ENCODE data around the gene ZNFX1.

DNA sequence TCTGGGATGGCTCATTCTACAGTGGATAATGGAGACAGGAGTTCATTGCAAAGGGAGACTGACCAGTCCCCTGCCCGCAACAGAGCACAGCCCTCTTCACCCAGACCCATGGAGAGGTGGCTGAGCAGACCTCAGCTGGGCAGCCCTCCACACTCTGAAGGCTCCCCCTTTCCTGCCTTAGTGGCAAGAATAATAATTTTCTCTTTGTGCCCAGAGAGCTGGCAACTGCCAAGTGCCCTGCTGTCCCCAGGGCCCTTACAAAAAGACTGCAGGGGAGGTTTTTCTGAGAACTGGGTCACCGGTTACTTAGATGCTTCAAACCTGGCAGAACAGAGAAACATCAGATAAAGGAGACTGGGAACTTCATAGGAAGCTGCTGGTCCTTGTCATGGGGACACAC is 35.4 kb upstream of the ZNFX1 start:
- no peak for TF ChIP-seq POLR2AphosphoS2 (conservative IDR thresholded peaks at IDR 0.05; ENCODE audit: low read length)
- TF ChIP-seq, protein P1, sequence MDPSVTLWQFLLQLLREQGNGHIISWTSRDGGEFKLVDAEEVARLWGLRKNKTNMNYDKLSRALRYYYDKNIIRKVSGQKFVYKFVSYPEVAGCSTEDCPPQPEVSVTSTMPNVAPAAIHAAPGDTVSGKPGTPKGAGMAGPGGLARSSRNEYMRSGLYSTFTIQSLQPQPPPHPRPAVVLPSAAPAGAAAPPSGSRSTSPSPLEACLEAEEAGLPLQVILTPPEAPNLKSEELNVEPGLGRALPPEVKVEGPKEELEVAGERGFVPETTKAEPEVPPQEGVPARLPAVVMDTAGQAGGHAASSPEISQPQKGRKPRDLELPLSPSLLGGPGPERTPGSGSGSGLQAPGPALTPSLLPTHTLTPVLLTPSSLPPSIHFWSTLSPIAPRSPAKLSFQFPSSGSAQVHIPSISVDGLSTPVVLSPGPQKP (IDR thresholded peaks at IDR 0.05; ENCODE audit: low read depth, low read length), result no peak
- TF ChIP-seq, protein P2, sequence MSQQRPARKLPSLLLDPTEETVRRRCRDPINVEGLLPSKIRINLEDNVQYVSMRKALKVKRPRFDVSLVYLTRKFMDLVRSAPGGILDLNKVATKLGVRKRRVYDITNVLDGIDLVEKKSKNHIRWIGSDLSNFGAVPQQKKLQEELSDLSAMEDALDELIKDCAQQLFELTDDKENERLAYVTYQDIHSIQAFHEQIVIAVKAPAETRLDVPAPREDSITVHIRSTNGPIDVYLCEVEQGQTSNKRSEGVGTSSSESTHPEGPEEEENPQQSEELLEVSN (IDR thresholded peaks at IDR 0.05; ENCODE audit: borderline replicate concordance, low read depth), result no peak
- TF ChIP-seq, protein P3, sequence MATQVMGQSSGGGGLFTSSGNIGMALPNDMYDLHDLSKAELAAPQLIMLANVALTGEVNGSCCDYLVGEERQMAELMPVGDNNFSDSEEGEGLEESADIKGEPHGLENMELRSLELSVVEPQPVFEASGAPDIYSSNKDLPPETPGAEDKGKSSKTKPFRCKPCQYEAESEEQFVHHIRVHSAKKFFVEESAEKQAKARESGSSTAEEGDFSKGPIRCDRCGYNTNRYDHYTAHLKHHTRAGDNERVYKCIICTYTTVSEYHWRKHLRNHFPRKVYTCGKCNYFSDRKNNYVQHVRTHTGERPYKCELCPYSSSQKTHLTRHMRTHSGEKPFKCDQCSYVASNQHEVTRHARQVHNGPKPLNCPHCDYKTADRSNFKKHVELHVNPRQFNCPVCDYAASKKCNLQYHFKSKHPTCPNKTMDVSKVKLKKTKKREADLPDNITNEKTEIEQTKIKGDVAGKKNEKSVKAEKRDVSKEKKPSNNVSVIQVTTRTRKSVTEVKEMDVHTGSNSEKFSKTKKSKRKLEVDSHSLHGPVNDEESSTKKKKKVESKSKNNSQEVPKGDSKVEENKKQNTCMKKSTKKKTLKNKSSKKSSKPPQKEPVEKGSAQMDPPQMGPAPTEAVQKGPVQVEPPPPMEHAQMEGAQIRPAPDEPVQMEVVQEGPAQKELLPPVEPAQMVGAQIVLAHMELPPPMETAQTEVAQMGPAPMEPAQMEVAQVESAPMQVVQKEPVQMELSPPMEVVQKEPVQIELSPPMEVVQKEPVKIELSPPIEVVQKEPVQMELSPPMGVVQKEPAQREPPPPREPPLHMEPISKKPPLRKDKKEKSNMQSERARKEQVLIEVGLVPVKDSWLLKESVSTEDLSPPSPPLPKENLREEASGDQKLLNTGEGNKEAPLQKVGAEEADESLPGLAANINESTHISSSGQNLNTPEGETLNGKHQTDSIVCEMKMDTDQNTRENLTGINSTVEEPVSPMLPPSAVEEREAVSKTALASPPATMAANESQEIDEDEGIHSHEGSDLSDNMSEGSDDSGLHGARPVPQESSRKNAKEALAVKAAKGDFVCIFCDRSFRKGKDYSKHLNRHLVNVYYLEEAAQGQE (IDR thresholded peaks at IDR 0.05), result no peak
- TF ChIP-seq, protein P4, sequence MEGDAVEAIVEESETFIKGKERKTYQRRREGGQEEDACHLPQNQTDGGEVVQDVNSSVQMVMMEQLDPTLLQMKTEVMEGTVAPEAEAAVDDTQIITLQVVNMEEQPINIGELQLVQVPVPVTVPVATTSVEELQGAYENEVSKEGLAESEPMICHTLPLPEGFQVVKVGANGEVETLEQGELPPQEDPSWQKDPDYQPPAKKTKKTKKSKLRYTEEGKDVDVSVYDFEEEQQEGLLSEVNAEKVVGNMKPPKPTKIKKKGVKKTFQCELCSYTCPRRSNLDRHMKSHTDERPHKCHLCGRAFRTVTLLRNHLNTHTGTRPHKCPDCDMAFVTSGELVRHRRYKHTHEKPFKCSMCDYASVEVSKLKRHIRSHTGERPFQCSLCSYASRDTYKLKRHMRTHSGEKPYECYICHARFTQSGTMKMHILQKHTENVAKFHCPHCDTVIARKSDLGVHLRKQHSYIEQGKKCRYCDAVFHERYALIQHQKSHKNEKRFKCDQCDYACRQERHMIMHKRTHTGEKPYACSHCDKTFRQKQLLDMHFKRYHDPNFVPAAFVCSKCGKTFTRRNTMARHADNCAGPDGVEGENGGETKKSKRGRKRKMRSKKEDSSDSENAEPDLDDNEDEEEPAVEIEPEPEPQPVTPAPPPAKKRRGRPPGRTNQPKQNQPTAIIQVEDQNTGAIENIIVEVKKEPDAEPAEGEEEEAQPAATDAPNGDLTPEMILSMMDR (IDR thresholded peaks at IDR 0.05), result no peak
- no peak for TF ChIP-seq CEBPB (IDR thresholded peaks at IDR 0.05)
- TF ChIP-seq MAFK (IDR thresholded peaks at IDR 0.05; ENCODE audit: partially characterized antibody), result no peak
- TF ChIP-seq NR3C1 (IDR thresholded peaks at IDR 0.05), result no peak
- no peak for TF ChIP-seq POLR2A (IDR thresholded peaks at IDR 0.05; ENCODE audit: low read length)
- TF ChIP-seq EP300 (IDR thresholded peaks at IDR 0.05), result no peak
- no peak for TF ChIP-seq ZC3H11A (IDR thresholded peaks at IDR 0.05)
- no peak for TF ChIP-seq HOXB13 (CRISPR knock-in tag; IDR thresholded peaks at IDR 0.05; ENCODE audit: low read depth)
- TF ChIP-seq RAD21 (conservative IDR thresholded peaks at IDR 0.05 in 1 of 2, IDR thresholded peaks at IDR 0.05 in 1 of 2), result no peak
- no peak for TF ChIP-seq JUN (IDR thresholded peaks at IDR 0.05)
